LNCaP clone FGC (cell line): Measurements from ENCODE around the gene KATNAL1.
A peak's percentile ranks its signal among the peaks of the same experiment; 100 is the strongest.

Experiments
- DNase-seq: peaks from one replicate; pipeline ENCODE4 v3.0.0-alpha.2; 2011; ENCODE audit warnings: low read depth
- H3K4me3 ChIP-seq: 2 replicates; pipeline ENCODE4 v1.5.1; 2011; ENCODE audit warnings: mild to moderate bottlenecking, low read depth, low read length, control low read depth
- TF ChIP-seq, protein P1 (sequence below): IDR thresholded peaks from 2 replicates; pipeline ENCODE4 v1.5.1; 2012; ENCODE audit warnings: mild to moderate bottlenecking; ENCODE audit not compliant: control insufficient read depth, insufficient read depth; ENCODE audit errors: extremely low read depth

The KATNAL1 gene

GRCh38 chr13:30352121-30352520, 44.8 kb upstream of the KATNAL1 start:
- TF ChIP-seq, protein P1, sequence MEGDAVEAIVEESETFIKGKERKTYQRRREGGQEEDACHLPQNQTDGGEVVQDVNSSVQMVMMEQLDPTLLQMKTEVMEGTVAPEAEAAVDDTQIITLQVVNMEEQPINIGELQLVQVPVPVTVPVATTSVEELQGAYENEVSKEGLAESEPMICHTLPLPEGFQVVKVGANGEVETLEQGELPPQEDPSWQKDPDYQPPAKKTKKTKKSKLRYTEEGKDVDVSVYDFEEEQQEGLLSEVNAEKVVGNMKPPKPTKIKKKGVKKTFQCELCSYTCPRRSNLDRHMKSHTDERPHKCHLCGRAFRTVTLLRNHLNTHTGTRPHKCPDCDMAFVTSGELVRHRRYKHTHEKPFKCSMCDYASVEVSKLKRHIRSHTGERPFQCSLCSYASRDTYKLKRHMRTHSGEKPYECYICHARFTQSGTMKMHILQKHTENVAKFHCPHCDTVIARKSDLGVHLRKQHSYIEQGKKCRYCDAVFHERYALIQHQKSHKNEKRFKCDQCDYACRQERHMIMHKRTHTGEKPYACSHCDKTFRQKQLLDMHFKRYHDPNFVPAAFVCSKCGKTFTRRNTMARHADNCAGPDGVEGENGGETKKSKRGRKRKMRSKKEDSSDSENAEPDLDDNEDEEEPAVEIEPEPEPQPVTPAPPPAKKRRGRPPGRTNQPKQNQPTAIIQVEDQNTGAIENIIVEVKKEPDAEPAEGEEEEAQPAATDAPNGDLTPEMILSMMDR, result no peak
- H3K4me3 ChIP-seq, result no peak overlapping the region
- no peak for DNase-seq

DNA sequence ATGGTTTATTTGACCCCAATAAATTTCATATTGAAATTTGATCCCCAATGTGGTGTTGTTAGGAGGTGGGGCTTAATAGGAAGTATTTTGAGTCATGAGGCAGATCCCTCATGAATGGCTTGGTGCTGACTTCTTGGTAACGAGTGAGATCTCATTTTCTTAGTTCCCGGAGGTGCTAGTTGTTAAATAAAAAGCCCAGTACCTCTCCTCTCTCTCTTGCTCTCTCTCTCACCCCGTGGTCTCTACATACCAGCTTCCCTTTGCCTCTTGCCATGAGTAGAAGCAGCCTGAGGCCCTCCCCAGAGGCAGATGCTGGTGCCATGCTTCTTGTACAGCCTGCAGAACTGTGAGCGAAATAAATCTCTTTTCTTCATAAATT, 39.4 kb upstream of the KATNAL1 start:
- no peak for DNase-seq
- H3K4me3 ChIP-seq, result no peak overlapping the region
- TF ChIP-seq, protein P1, result no peak

DNA sequence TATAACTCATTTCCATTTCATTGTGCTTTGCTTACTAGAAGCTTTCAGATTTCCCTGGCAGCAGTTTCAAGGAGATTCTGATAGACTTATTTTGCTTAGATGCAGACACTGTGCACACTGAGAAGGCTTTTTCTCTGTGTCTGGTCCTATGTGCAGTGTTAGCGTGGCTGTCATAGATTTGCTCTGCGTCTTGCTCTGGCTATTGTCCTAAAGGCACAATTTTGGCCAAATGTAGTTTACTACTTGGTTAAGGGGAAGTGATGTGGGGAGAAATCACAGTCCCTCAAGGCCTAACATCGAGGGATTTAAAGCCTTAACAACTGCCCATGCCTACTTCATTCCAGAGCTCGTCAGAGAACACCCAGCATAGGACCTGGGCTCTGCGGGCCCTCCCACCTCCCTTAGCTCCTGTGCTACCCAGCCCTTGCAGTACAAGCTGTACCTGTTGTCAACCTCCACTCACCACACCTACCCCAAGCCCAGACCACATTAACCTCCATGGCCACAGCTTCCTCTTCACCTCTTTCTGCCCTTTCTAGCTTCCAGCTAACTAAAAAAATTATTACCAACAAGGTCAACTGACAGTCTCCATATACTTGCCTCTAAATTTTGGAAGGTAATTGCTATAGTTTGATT, 38.9 kb upstream of the KATNAL1 start:
- H3K4me3 ChIP-seq, result no peak overlapping the region
- no peak for DNase-seq
- TF ChIP-seq, protein P1, result no peak

GRCh38 chr13:30345426-30346100, 38.2 kb upstream of the KATNAL1 start:
- TF ChIP-seq, protein P1, result no peak
- DNase-seq, result no peak
- H3K4me3 ChIP-seq, result no peak overlapping the region

- DNase-seq, result peak; percentile 35
- TF ChIP-seq, protein P1, result no peak
These were observed 34.6 kb upstream of the KATNAL1 start for GRCh38 chr13:30341815-30342570.

DNA sequence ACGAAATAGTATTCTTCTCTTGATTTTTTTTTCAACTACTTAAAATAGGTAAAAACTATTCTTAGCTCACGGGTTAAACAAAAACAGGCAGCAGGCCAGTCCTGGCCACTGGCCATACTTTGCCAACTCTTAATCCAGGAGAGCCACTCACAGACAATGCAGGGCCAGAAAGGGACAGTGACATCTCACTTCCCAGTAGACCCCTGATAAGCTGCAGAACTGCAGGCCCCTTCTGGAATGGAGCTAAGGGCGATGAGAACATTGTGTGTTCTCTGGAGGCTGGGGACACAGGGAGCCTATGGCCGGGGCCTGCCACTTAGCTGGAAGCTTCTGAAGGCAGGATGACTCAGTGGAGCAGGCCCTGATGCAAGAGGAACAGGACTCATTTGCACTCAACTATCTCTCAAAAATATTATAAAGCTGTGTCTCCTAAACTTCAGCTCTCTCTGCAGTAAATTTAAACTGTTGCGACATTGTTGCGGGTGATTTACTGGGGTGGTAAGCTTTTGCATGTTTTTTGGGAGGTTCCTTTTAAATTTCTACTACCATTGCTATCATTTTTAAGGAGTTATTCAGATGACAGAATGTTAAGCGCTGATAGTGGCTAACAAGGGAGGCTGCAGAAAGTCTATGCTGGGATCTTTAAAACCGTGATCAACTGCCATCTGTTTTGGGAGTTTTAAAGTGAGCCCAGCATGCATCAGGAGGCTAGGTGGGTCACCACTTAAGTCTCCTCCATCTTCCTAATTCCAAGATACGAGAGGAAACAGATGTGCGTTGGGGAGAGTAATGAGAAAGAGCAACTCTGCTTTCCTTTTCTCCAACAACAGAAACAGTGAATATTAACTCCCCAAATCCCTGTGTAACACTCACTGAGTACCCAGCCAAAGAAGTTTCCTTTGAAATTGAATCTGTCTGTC, 33.2 kb upstream of the KATNAL1 start:
- TF ChIP-seq, protein P1, result no peak
- no peak for DNase-seq
- H3K4me3 ChIP-seq, result no peak overlapping the region

More at GRCh38 chr13:30341815-30342570, 34.6 kb upstream of the KATNAL1 start:
- no peak overlapping the region for H3K4me3 ChIP-seq
